PC-3 (cell line): Measurements from ENCODE around the gene NOD1. TPM values are rescaled to one million over a fixed set of nuclear protein-coding genes. Genes with fewer than 3 reads are reported as not detected.

ENCODE experiments used
- ATAC-seq: fragments of 200-7000 bp; cut with Tn5 transposase; 2 replicates; pipeline ENCODE4 v1.9.1; 2020; ENCODE audit warnings: mild to moderate bottlenecking, moderate library complexity
- BruUV-seq: library from RNA; stranded (reverse); fragments of 400-500 nt; replicated peaks from 2 replicates; lab custom pipeline; 2021; lab: Mats Ljungman, UMichigan
- CTCF ChIA-PET: fragments of 300-600 bp; sonication (Branson Sonifier 250); formaldehyde crosslinking; loops from one replicate; lab custom pipeline; 2022; ENCODE audit warnings: antibody characterized with exemption; lab: Charles Lee
- POLR2A ChIA-PET: fragments of 300-600 bp; sonication (Branson Sonifier 250); formaldehyde crosslinking; loops from one replicate; lab custom pipeline; 2022; ENCODE audit warnings: antibody characterized with exemption; ENCODE audit not compliant: unreplicated experiment; lab: Charles Lee
- DNase-seq: peaks from one replicate; pipeline ENCODE4 v3.0.0-alpha.2; 2015
- H2AFZ ChIP-seq: fragments of 300-600 bp; sonication (generic); 2 replicates; pipeline ENCODE4 v1.6.0; 2016; ENCODE audit warnings: antibody characterized with exemption, low read length
- H3F3A ChIP-seq: fragments of 300-600 bp; sonication (generic); one replicate; pipeline ENCODE4 v1.6.0; 2017; ENCODE audit warnings: antibody characterized with exemption, low read length, control low read depth, mild to moderate bottlenecking; ENCODE audit not compliant: unreplicated experiment
- H3K27ac ChIP-seq: fragments of 300-600 bp; sonication (generic); 2 replicates; pipeline ENCODE4 v1.5.1; 2016; ENCODE audit warnings: mild to moderate bottlenecking, low read length
- H3K27me3 ChIP-seq: fragments of 300-600 bp; sonication (generic); 2 replicates; pipeline ENCODE4 v1.6.1; 2016; ENCODE audit warnings: low read length, mixed read lengths
- H3K36me3 ChIP-seq: fragments of 300-600 bp; sonication (generic); 2 replicates; pipeline ENCODE4 v1.6.1; 2016; ENCODE audit warnings: low read depth, mixed run types, low read length, mixed read lengths
- H3K4me1 ChIP-seq: fragments of 300-600 bp; sonication (generic); 2 replicates; pipeline ENCODE4 v1.5.1; 2016; ENCODE audit warnings: low read length; ENCODE audit not compliant: insufficient read depth
- H3K4me2 ChIP-seq: fragments of 300-600 bp; sonication (generic); 2 replicates; pipeline ENCODE4 v1.6.0; 2016; ENCODE audit warnings: low read length
- H3K4me3 ChIP-seq: fragments of 300-600 bp; sonication (generic); 2 replicates; pipeline ENCODE4 v1.5.1; 2016; ENCODE audit warnings: mild to moderate bottlenecking, low read length, mixed read lengths
- H3K79me2 ChIP-seq: fragments of 300-600 bp; sonication (generic); 2 replicates; pipeline ENCODE4 v1.6.1; 2017; ENCODE audit warnings: low read length, mixed read lengths
- H3K9ac ChIP-seq: fragments of 300-600 bp; sonication (generic); 2 replicates; pipeline ENCODE4 v1.6.0; 2016; ENCODE audit warnings: mild to moderate bottlenecking, low read length
- H3K9me2 ChIP-seq: fragments of 300-600 bp; sonication (generic); replicated peaks from 2 replicates; pipeline ENCODE4 v1.6.1; 2016; ENCODE audit warnings: mixed run types, low read length, mixed read lengths
- H3K9me3 ChIP-seq: fragments of 300-600 bp; sonication (generic); 2 replicates; pipeline ENCODE4 v1.6.1; 2016; ENCODE audit warnings: low read length, mixed read lengths
- H4K20me1 ChIP-seq: fragments of 300-600 bp; sonication (generic); 2 replicates; pipeline ENCODE4 v1.6.1; 2016; ENCODE audit warnings: low read length, mixed read lengths
- CTCF ChIP-seq: fragments of 300-600 bp; sonication (generic); conservative IDR thresholded peaks from 2 replicates; pipeline ENCODE4 v1.5.1; 2017; ENCODE audit warnings: antibody characterized with exemption, low read depth, mild to moderate bottlenecking, low read length
- EZH2 ChIP-seq: fragments of 300-600 bp; sonication (generic); IDR thresholded peaks from one replicate; pipeline ENCODE4 v1.6.1; 2017; ENCODE audit warnings: antibody characterized with exemption, mild to moderate bottlenecking, low read length; ENCODE audit not compliant: unreplicated experiment
- EZH2phosphoT487 ChIP-seq: fragments of 300-600 bp; sonication (generic); IDR thresholded peaks from 2 replicates; pipeline ENCODE4 v1.6.1; 2018; ENCODE audit warnings: mild to moderate bottlenecking, antibody characterized with exemption, low read length, borderline replicate concordance
- intact Hi-C: fragments of 100-400 bp; cut with micrococcal nuclease; formaldehyde crosslinking; loops from 2 replicates; pipeline ENCODE4 v1.9.0; 2023
- total RNA-seq: library from RNA; depleted of rRNA; stranded (reverse); fragments of >200 nt; gene quantifications from 2 replicates; pipeline ENCODE4 v1.2.3, GENCODE V29; 2014

The NOD1 gene
- total RNA-seq, 1 experiment from 2014 or later: 5.9 TPM

- POLR2A ChIA-PET: no interaction called here
- H3K4me1 ChIP-seq: no peaks in the 10 kb centered on the region
- ATAC-seq: peak; percentile 85
These were observed 28.2 kb downstream of the NOD1 start for GRCh38 chr7:30450240-30450982.

GRCh38 chr7:30448461-30449189, 30.0 kb downstream of the NOD1 start:
- TF ChIP-seq EZH2phosphoT487: no peak
- TF ChIP-seq EZH2: no peak
- TF ChIP-seq CTCF: no peak
- no peak overlapping the region for H2AFZ ChIP-seq

More at GRCh38 chr7:30450240-30450982, 28.2 kb downstream of the NOD1 start:
- Histone ChIP-seq H3K4me2 (no peak overlapping the region), H3K4me3 (no peak overlapping the region), H3K9me3 (no peaks in the 10 kb centered on the region), H3K9ac (no peak overlapping the region), H3K27me3 (no peaks in the 10 kb centered on the region), H2AFZ (no peak overlapping the region), H3K36me3 (no peaks in the 10 kb centered on the region; the same call in 1 of the 2 replicates), H3K27ac (no peak overlapping the region), H3F3A (no peaks in the 10 kb centered on the region), H4K20me1 (no peaks in the 10 kb centered on the region), H3K79me2 (no peaks in the 10 kb centered on the region), H3K9me2 (no peaks in the 10 kb centered on the region)
- TF ChIP-seq EZH2 (no peak), CTCF (no peak), EZH2phosphoT487 (no peak)
- intact Hi-C loops: no loop called here
- no peak for DNase-seq
- CTCF ChIA-PET: no interaction called here
- no TSS peak for BruUV-seq

More at GRCh38 chr7:30448461-30449189, 30.0 kb downstream of the NOD1 start:
- no peaks in the 10 kb centered on the region for H3K79me2 ChIP-seq
- H3K4me3 ChIP-seq: no peak overlapping the region
- intact Hi-C loops: no loop called here
- ATAC-seq (0 out of 2 replicates have a peak, but pooled peaks have one; percentile 21), DNase-seq (no peak)
- no peaks in the 10 kb centered on the region for H3K9me2 ChIP-seq
- H3F3A ChIP-seq: no peaks in the 10 kb centered on the region
- no peaks in the 10 kb centered on the region for H4K20me1 ChIP-seq
- no peaks in the 10 kb centered on the region for H3K27me3 ChIP-seq
- H3K9ac ChIP-seq: no peak overlapping the region
- H3K27ac ChIP-seq: no peak overlapping the region
- H3K9me3 ChIP-seq: no peaks in the 10 kb centered on the region
- POLR2A ChIA-PET: interaction anchor here (0.6 kb wide), 1 partner anchor 48 kb away, joined by 8 read pairs; no protein-coding TSS in a partner anchor
- CTCF ChIA-PET: no interaction called here
- H3K36me3 ChIP-seq: no peaks in the 10 kb centered on the region; the same call in 1 of the 2 replicates
- no TSS peak for BruUV-seq
- H3K4me2 ChIP-seq: no peak overlapping the region
- no peaks in the 10 kb centered on the region for H3K4me1 ChIP-seq
